ENCODE data around the gene INPP4A. TPM values are rescaled to one million over a fixed set of nuclear protein-coding genes. Genes with fewer than 3 reads are reported as not detected.

Gene INPP4A
- total and polyA plus RNA-seq, 10 of the 15 experiments (the other 5 are each of a cell fraction or from before 2014, with no cell fraction given) = 4.7 to 62.3 (median 36.9) TPM

DNA sequence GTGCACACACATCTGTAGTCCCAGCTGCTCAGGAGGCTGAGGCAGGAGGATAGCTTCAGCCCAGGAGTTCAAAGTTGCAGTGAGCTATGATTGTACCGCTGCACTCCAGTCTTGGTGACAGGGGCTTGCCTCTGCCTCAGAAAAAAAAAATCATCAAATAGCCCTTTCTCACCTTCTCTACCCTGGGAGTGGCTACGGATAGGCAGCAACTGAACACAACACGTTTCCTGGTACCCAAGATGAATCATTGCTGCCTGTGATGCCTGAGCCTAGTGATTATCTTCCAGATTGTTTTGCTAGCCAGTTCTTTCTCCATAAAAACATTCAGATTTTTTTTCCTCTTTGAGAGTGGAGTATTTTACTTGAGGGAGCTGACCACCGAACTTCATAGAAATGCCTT is 13.5 kb downstream of the INPP4A start (continued):
- TF ChIP-seq, protein P1, sequence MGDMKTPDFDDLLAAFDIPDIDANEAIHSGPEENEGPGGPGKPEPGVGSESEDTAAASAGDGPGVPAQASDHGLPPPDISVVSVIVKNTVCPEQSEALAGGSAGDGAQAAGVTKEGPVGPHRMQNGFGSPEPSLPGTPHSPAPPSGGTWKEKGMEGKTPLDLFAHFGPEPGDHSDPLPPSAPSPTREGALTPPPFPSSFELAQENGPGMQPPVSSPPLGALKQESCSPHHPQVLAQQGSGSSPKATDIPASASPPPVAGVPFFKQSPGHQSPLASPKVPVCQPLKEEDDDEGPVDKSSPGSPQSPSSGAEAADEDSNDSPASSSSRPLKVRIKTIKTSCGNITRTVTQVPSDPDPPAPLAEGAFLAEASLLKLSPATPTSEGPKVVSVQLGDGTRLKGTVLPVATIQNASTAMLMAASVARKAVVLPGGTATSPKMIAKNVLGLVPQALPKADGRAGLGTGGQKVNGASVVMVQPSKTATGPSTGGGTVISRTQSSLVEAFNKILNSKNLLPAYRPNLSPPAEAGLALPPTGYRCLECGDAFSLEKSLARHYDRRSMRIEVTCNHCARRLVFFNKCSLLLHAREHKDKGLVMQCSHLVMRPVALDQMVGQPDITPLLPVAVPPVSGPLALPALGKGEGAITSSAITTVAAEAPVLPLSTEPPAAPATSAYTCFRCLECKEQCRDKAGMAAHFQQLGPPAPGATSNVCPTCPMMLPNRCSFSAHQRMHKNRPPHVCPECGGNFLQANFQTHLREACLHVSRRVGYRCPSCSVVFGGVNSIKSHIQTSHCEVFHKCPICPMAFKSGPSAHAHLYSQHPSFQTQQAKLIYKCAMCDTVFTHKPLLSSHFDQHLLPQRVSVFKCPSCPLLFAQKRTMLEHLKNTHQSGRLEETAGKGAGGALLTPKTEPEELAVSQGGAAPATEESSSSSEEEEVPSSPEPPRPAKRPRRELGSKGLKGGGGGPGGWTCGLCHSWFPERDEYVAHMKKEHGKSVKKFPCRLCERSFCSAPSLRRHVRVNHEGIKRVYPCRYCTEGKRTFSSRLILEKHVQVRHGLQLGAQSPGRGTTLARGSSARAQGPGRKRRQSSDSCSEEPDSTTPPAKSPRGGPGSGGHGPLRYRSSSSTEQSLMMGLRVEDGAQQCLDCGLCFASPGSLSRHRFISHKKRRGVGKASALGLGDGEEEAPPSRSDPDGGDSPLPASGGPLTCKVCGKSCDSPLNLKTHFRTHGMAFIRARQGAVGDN (IDR thresholded peaks at IDR 0.05) = no peak
- TF ChIP-seq TCF12 (IDR thresholded peaks at IDR 0.05; ENCODE audit: low read depth, low read length) = no peak
- TF ChIP-seq, protein P2, sequence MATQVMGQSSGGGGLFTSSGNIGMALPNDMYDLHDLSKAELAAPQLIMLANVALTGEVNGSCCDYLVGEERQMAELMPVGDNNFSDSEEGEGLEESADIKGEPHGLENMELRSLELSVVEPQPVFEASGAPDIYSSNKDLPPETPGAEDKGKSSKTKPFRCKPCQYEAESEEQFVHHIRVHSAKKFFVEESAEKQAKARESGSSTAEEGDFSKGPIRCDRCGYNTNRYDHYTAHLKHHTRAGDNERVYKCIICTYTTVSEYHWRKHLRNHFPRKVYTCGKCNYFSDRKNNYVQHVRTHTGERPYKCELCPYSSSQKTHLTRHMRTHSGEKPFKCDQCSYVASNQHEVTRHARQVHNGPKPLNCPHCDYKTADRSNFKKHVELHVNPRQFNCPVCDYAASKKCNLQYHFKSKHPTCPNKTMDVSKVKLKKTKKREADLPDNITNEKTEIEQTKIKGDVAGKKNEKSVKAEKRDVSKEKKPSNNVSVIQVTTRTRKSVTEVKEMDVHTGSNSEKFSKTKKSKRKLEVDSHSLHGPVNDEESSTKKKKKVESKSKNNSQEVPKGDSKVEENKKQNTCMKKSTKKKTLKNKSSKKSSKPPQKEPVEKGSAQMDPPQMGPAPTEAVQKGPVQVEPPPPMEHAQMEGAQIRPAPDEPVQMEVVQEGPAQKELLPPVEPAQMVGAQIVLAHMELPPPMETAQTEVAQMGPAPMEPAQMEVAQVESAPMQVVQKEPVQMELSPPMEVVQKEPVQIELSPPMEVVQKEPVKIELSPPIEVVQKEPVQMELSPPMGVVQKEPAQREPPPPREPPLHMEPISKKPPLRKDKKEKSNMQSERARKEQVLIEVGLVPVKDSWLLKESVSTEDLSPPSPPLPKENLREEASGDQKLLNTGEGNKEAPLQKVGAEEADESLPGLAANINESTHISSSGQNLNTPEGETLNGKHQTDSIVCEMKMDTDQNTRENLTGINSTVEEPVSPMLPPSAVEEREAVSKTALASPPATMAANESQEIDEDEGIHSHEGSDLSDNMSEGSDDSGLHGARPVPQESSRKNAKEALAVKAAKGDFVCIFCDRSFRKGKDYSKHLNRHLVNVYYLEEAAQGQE (IDR thresholded peaks at IDR 0.05; ENCODE audit: low read depth, low read length) = no peak

Data from GM12878 (cell line).